ACHN (cell line): Measurements from ENCODE around the gene MEP1A.
"Not testable (repeated sequence)": the region's sequence is repeated elsewhere in the genome, so short reads cannot be mapped to it uniquely, and the experiment has no call there.

ENCODE experiments used
- DNase-seq: peaks from one replicate; pipeline ENCODE4 v3.0.0-alpha.2; 2015
- in situ Hi-C: cut with HindIII; loops from 2 replicates; pipeline ENCODE4 v1.10.0; 2017; ENCODE audit warnings: low sequenced_read_pairs, low pct_ligation_motif_present, low pct_unique_long_range_greater_than_20kb

MEP1A gene

GRCh38 chr6:46772762-46773161 lies 20.4 kb upstream of the MEP1A start:
- DNase-seq = no peak
- in situ Hi-C loops = no loop called here

GRCh38 chr6:46773201-46773855 lies 19.9 kb upstream of the MEP1A start:
- DNase-seq = no peak
- in situ Hi-C loops = no loop called here

- DNase-seq, in situ Hi-C loops: not testable (repeated sequence)
Measured at GRCh38 chr6:46774736-46775135, 18.5 kb upstream of the MEP1A start.

- in situ Hi-C loops = no loop called here
- DNase-seq = no peak
Measured at GRCh38 chr6:46776070-46776712, 17.0 kb upstream of the MEP1A start.

GRCh38 chr6:46777476-46778346 lies 15.5 kb upstream of the MEP1A start:
- DNase-seq = no peak
- in situ Hi-C loops = no loop called here

- in situ Hi-C loops = no loop called here
- peak; percentile 49 for DNase-seq
Measured at GRCh38 chr6:46781478-46782378, 11.5 kb upstream of the MEP1A start.

GRCh38 chr6:46784535-46784934 lies 8.7 kb upstream of the MEP1A start:
- in situ Hi-C loops = no loop called here
- no peak for DNase-seq

- no peak for DNase-seq
- in situ Hi-C loops = no loop called here
Measured at GRCh38 chr6:46787871-46788540, 5.2 kb upstream of the MEP1A start.

GRCh38 chr6:46788791-46789190 lies 4.4 kb upstream of the MEP1A start:
- in situ Hi-C loops = no loop called here

GRCh38 chr6:46789434-46790354 lies 3.5 kb upstream of the MEP1A start:
- no peak for DNase-seq
- in situ Hi-C loops = no loop called here

More at GRCh38 chr6:46788791-46789190, 4.4 kb upstream of the MEP1A start:
- no peak for DNase-seq

GRCh38 chr6:46790355-46790874 lies 2.8 kb upstream of the MEP1A start:
- in situ Hi-C loops = no loop called here
- DNase-seq = no peak

GRCh38 chr6:46792635-46793034 lies 554 bp upstream of the MEP1A start:
- in situ Hi-C loops = no loop called here
- DNase-seq = no peak

GRCh38 chr6:46794068-46794467 lies 879 bp downstream of the MEP1A start:
- in situ Hi-C loops = no loop called here
- DNase-seq = no peak

GRCh38 chr6:46795816-46796215 lies 2.6 kb downstream of the MEP1A start:
- DNase-seq = no peak
- in situ Hi-C loops = no loop called here

- in situ Hi-C loops = no loop called here
- DNase-seq = no peak
Measured at GRCh38 chr6:46796848-46797580, 3.8 kb downstream of the MEP1A start.

- in situ Hi-C loops = no loop called here
- DNase-seq = no peak
Measured at GRCh38 chr6:46799657-46800056, 6.5 kb downstream of the MEP1A start.
